HepG2 (cell line): ENCODE measurements around the gene FAM83F. TPM values are rescaled to one million over a fixed set of nuclear protein-coding genes. Genes with fewer than 3 reads are reported as not detected.

Experiments
- ATAC-seq: fragments of 200-7000 bp; cut with Tn5 transposase; 3 replicates; pipeline ENCODE4 v1.9.1; 2020; ENCODE audit warnings: mild to moderate bottlenecking, moderate library complexity
- BruUV-seq: library from RNA; stranded (reverse); fragments of 400-500 nt; replicated peaks from 2 replicates; lab custom pipeline; 2021; lab: Mats Ljungman, UMichigan
- CTCF ChIA-PET: fragments of 300-600 bp; formaldehyde crosslinking; extraction: SDS; loops from one replicate; lab custom pipeline; 2021; ENCODE audit warnings: low total read pairs, inconsistent platforms, low intra/inter-chr PET ratio; lab: Yijun Ruan, JAX
- POLR2A ChIA-PET: fragments of 350-600 bp; sonication (Branson Sonifier 250); formaldehyde crosslinking; loops from one replicate; lab custom pipeline; 2020; ENCODE audit warnings: antibody characterized with exemption, inconsistent platforms; lab: Yijun Ruan, JAX
- DNase-seq: peaks from one replicate; pipeline ENCODE4 v3.0.0-alpha.2; 2015; ENCODE audit warnings: low spot score
- FAIRE-seq: peaks from 3 replicates; lab custom pipeline; 2011; peaks lifted over from hg19 to GRCh38; lab: Jason Lieb, UNC
- H2AFZ ChIP-seq: one replicate; pipeline ENCODE4 v1.6.1; 2011; ENCODE audit warnings: low read length, inconsistent platforms
- H3K27ac ChIP-seq: fragments of 300-600 bp; 3 replicates; pipeline ENCODE4 v1.8.0; 2011; ENCODE audit warnings: mixed run types, mild to moderate bottlenecking, mixed read lengths, low read length, inconsistent platforms; ENCODE audit not compliant: insufficient read depth; ENCODE audit errors: extremely low read length
- H3K27me3 ChIP-seq, 2 experiments: fragments of 200-600 bp in 1 of 2; 2 replicates in 1 of 2; 3 replicates in 1 of 2; pipeline versions ENCODE4 v1.6.0 to v1.8.0; 2011; ENCODE audit warnings: low read length in 2 of 2, mild to moderate bottlenecking in 2 of 2, moderate library complexity in 2 of 2, inconsistent platforms in 1 of 2; ENCODE audit not compliant: insufficient read depth in 2 of 2, control insufficient read depth in 1 of 2
- H3K36me3 ChIP-seq, 2 experiments: fragments of 200-600 bp in 1 of 2; replicated peaks in 1 of 2; 2 replicates in 1 of 2; 3 replicates in 1 of 2; pipeline versions ENCODE4 v1.5.1 to v1.8.0; 2011; ENCODE audit warnings: low read length in 2 of 2, inconsistent platforms in 1 of 2; ENCODE audit not compliant: insufficient read depth in 2 of 2, control insufficient read depth in 1 of 2
- H3K4me1 ChIP-seq: 2 replicates; pipeline ENCODE4 v1.5.1; 2012; ENCODE audit warnings: low read length, inconsistent platforms; ENCODE audit not compliant: insufficient read depth
- H3K4me2 ChIP-seq: 2 replicates; pipeline ENCODE4 v1.6.0; 2011; ENCODE audit warnings: low read depth, low read length, inconsistent platforms
- H3K4me3 ChIP-seq, 3 experiments: fragments of 200-600 bp in 1 of 3; sonication (generic), shearing (Covaris generic) in 1 of 3; replicated peaks in 1 of 3; 2 replicates each; pipeline ENCODE4 v1.5.1; 2011 to 2016; ENCODE audit warnings: low read length in 3 of 3, inconsistent platforms in 2 of 3, low read depth in 2 of 3, mild to moderate bottlenecking in 2 of 3, control low read depth in 1 of 3, mixed read lengths in 1 of 3; ENCODE audit not compliant: insufficient read depth in 1 of 3
- H3K79me2 ChIP-seq: one replicate; pipeline ENCODE4 v1.6.1; 2011; ENCODE audit warnings: low read length, inconsistent platforms; ENCODE audit not compliant: insufficient read depth
- H3K9ac ChIP-seq: 2 replicates; pipeline ENCODE4 v1.6.0; 2011; ENCODE audit warnings: mild to moderate bottlenecking, low read depth, low read length, inconsistent platforms; ENCODE audit not compliant: insufficient read depth
- H3K9me3 ChIP-seq: 2 replicates; pipeline ENCODE4 v1.5.1; 2012; ENCODE audit warnings: mild to moderate bottlenecking, low read length
- H4K20me1 ChIP-seq: 2 replicates; pipeline ENCODE4 v1.6.0; 2011; ENCODE audit warnings: inconsistent platforms, mild to moderate bottlenecking, low read length, moderate library complexity; ENCODE audit not compliant: insufficient read depth
- CBX2 ChIP-seq, 2 experiments: fragments of 200-600 bp in 1 of 2; sonication (generic); formaldehyde crosslinking in 1 of 2; IDR thresholded peaks; 2 replicates each; pipeline versions ENCODE4 v1.7.0 to v1.8.1; 2018 to 2022; ENCODE audit warnings: low read depth in 2 of 2, low read length in 1 of 2, mild to moderate bottlenecking in 1 of 2, missing genetic modification reagents in 1 of 2
- HDAC1 ChIP-seq: sonication (generic); formaldehyde crosslinking; IDR thresholded peaks from 2 replicates; pipeline ENCODE4 v1.5.1; 2020; ENCODE audit warnings: mild to moderate bottlenecking, missing genetic modification reagents
- PCBP2 ChIP-seq: fragments of 200-400 bp; formaldehyde crosslinking; optimal IDR thresholded peaks from 2 replicates; pipeline ENCODE3; 2018; ENCODE audit warnings: low read length, low read depth; ENCODE audit not compliant: poor library complexity, severe bottlenecking
- U2AF1 ChIP-seq: fragments of 200-400 bp; formaldehyde crosslinking; optimal IDR thresholded peaks from 2 replicates; pipeline ENCODE3; 2017; ENCODE audit warnings: mild to moderate bottlenecking, low read depth, low read length
- YY1 ChIP-seq: IDR thresholded peaks from 2 replicates; pipeline ENCODE4 v1.6.1; 2011; ENCODE audit warnings: low read length, low read depth, moderate library complexity, mild to moderate bottlenecking; ENCODE audit not compliant: insufficient read depth, insufficient replicate concordance
- ZKSCAN8 ChIP-seq: IDR thresholded peaks from 2 replicates; pipeline ENCODE4 v1.6.1; 2016; ENCODE audit warnings: borderline replicate concordance, missing genetic modification reagents, missing compliant biosample characterization
- ZNF382 ChIP-seq: sonication (generic); formaldehyde crosslinking; IDR thresholded peaks from 2 replicates; pipeline ENCODE4 v1.5.0; 2020; ENCODE audit warnings: missing genetic modification reagents, mild to moderate bottlenecking, borderline replicate concordance
- ZNF703 ChIP-seq: sonication (generic); formaldehyde crosslinking; IDR thresholded peaks from 2 replicates; pipeline ENCODE4 v1.5.1; 2020; ENCODE audit warnings: missing genetic modification reagents, mild to moderate bottlenecking, moderate library complexity, borderline replicate concordance
- WGBS: methylation state at CpG from one replicate; pipeline ENCODE4 v1.1.6; 2017; ENCODE audit warnings: low lambda C conversion rate; 5-methylcytosine and 5-hydroxymethylcytosine counted together
- in situ Hi-C: cut with HindIII; loops from 2 replicates; pipeline ENCODE4 v1.10.0; 2017; ENCODE audit warnings: low pct_unique_long_range_greater_than_20kb; ENCODE audit not compliant: extremely low pct_ligation_motif_present
- intact Hi-C: fragments of 100-400 bp; cut with micrococcal nuclease; formaldehyde crosslinking; loops from one replicate; pipeline ENCODE4 v1.10.0; 2022; ENCODE audit not compliant: unreplicated experiment
- polyA plus RNA-seq, 8 experiments: library from polyadenylated mRNA; depleted of rRNA in 3 of 8; stranded (reverse) in 7 of 8; unstranded in 1 of 8; fragments of >200 nt; fragmentation: Illumina TruSeq in 4 of 8; extraction: Trizol in 4 of 8; gene quantifications; 2 replicates each; pipeline versions ENCODE4 v1.2.1 to v1.2.3, GENCODE V29; 2011 to 2016; ENCODE audit warnings: low read depth in 4 of 8, missing spikeins in 1 of 8, mixed read lengths in 1 of 8; ENCODE audit not compliant: insufficient read depth in 1 of 8
- total RNA-seq, 5 experiments: library from RNA; depleted of rRNA; stranded (reverse); fragments of >200 nt; fragmentation: Illumina TruSeq; extraction: Trizol; gene quantifications; 2 replicates each; pipeline ENCODE4 v1.2.3, GENCODE V29; 2016; ENCODE audit warnings: low read depth in 1 of 5
- TF ChIP-seq, protein P1 (sequence below), 2 experiments: sonication (generic) in 1 of 2; formaldehyde crosslinking in 1 of 2; IDR thresholded peaks; 2 replicates each; pipeline versions ENCODE4 v1.5.1 to v1.6.1; 2011 to 2020; ENCODE audit warnings: borderline replicate concordance in 1 of 2, low read depth in 1 of 2, low read length in 1 of 2, mild to moderate bottlenecking in 1 of 2, missing genetic modification reagents in 1 of 2, moderate library complexity in 1 of 2

FAM83F gene
- total and polyA plus RNA-seq, 2 of the 13 experiments (the other 11 are each of a cell fraction or from before 2014, with no cell fraction given), result not detected

DNA sequence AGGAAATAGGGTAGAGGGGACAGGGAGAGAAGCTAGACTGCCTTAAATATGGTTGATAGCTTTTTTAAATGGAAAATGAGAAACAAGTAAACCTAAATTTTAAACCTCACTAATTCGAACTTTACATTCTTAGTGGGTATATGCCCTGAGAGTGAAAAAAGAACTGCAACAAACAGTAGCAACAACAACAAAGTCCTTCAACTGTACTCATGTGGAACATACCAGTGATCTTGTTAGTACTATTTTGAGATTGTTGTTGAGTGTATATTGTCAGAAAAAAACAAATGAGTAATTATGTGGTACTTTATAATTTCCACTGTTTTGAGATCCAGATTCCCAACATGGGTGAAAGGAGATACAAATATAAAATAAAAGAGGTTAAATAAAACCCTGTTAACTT, 94.1 kb downstream of the FAM83F start:
- Histone ChIP-seq H3K79me2 (no peaks in the 10 kb centered on the region), H3K27me3 (no peaks in the 10 kb centered on the region; a peak in 1 of 5 replicates), H3K9ac (no peak overlapping the region), H3K4me2 (no peak overlapping the region), H4K20me1 (peaks cover 21% of the 10 kb centered on the region), H2AFZ (no peak overlapping the region), H3K27ac (no peak overlapping the region), H3K36me3 (no peaks in the 10 kb centered on the region), H3K4me3 (no peak overlapping the region), H3K9me3 (no peaks in the 10 kb centered on the region), H3K4me1 (no peaks in the 10 kb centered on the region)
- intact Hi-C loops, result no loop called here
- ATAC-seq (no peak), DNase-seq (no peak), FAIRE-seq (no peak)
- ChIA-PET POLR2A (no interaction called here), CTCF (no interaction called here)
- BruUV-seq, result no TSS peak
- in situ Hi-C loops, result no loop called here
- WGBS, result 71% methylated on average over 1 of the region's 1 CpG
- TF ChIP-seq, protein P1, sequence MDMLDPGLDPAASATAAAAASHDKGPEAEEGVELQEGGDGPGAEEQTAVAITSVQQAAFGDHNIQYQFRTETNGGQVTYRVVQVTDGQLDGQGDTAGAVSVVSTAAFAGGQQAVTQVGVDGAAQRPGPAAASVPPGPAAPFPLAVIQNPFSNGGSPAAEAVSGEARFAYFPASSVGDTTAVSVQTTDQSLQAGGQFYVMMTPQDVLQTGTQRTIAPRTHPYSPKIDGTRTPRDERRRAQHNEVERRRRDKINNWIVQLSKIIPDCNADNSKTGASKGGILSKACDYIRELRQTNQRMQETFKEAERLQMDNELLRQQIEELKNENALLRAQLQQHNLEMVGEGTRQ (IDR thresholded peaks at IDR 0.05; ENCODE audit: low read depth, low read length), result no peak
- TF ChIP-seq, protein P1 (CRISPR knock-in tag; IDR thresholded peaks at IDR 0.05; ENCODE audit: borderline replicate concordance), result no peak
- TF ChIP-seq CBX2 (IDR thresholded peaks at IDR 0.05; ENCODE audit: low read depth, low read length) (no peak), CBX2 (CRISPR knock-in tag; IDR thresholded peaks at IDR 0.05; ENCODE audit: low read depth) (no peak), ZNF703 (no peak), U2AF1 (no peak), ZNF382 (CRISPR knock-in tag) (no peak), HDAC1 (CRISPR knock-in tag) (no peak), PCBP2 (no peak), YY1 (no peak), ZKSCAN8 (CRISPR knock-in tag) (no peak)

Other genes with a start within 250 kb of the FAM83F start
- not detected in 2 replicates for gene ENTHD1, start 101.2 kb upstream of the FAM83F start, total RNA-seq (2016; rRNA removed; fragmentation: Illumina TruSeq; extraction: Trizol)
- not detected in 2 replicates for gene ENTHD1, start 101.2 kb upstream of the FAM83F start, polyA plus RNA-seq (2011; rRNA removed)
- gene GRAP2, start 93.9 kb upstream of the FAM83F start, total RNA-seq (2016; rRNA removed; fragmentation: Illumina TruSeq; extraction: Trizol), result not detected in 2 replicates
- 0.15 and 0.33 TPM in 2 replicates for gene GRAP2, start 93.9 kb upstream of the FAM83F start, polyA plus RNA-seq (2011; rRNA removed)
- not detected in 2 replicates for gene TMA7B, start 34.6 kb upstream of the FAM83F start, total RNA-seq (2016; rRNA removed; fragmentation: Illumina TruSeq; extraction: Trizol)
- not detected in 2 replicates for gene TMA7B, start 34.6 kb upstream of the FAM83F start, polyA plus RNA-seq (2011; rRNA removed)
- 13.2 and 17.2 TPM in 2 replicates for gene TNRC6B, start 183.0 kb downstream of the FAM83F start, total RNA-seq (2016; rRNA removed; fragmentation: Illumina TruSeq; extraction: Trizol)
- gene TNRC6B, start 183.0 kb downstream of the FAM83F start, polyA plus RNA-seq (2011; rRNA removed), result 6.8 and 8.9 TPM in 2 replicates